ENCODE data around the gene NPLOC4.

NPLOC4 gene

DNA sequence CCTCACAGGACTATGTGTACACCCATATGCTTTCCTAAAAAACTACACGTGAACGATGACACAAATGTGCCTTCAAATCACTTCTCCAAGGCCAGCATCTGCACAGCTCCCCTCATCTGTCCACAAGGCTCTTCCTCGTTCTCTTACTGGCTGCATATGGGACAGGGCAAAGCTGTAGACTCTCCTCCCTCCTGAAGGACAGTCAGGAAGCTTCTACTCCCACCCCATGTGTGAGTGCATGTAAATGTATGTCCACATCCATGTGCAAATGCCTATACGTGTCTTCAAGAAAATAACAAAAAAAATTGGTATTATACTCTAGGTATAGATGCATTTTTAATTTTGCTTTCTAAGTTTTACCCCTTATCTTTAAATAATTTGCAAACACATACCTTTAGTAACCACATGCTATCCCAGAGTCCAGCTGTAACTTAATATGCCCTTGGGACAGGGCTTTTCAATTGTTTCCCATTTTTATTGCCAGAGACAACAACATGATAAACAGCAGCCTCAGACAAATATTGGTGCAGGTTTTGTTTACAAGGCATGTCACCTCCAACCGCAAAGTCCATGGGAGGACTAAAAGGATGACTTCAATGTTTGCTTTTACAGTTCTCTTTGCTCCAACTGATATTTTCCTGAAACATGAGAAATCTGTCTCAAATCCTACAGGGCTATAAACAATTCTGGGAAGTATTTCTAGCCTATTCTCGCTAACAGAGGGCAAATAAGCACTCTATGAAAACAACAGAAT lies 53.1 kb downstream of the NPLOC4 start:
- no peak for DNase-seq (ENCODE audit: low read depth in 2 of 2)

DNA sequence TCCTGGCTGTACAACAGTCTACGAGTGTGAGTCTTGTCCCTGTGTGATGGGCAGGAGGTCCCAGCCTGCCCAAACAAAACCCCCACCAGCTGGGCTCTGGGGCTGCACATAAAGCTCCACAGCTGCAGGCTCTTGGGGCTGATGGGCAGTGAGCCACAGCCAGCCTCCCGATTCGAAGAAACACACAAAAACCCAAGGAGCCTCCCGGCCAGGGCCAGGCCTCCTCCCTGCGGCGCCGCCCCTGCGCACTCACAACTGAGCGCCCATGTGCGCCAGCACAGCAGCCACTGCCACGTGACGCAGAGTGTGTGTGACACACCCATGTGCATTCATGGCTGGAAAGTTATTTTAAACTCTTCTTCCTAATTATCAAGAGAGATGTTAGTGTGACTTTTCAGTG lies 54.2 kb downstream of the NPLOC4 start:
- no peak for DNase-seq (ENCODE audit: low read depth in 2 of 2)

DNA sequence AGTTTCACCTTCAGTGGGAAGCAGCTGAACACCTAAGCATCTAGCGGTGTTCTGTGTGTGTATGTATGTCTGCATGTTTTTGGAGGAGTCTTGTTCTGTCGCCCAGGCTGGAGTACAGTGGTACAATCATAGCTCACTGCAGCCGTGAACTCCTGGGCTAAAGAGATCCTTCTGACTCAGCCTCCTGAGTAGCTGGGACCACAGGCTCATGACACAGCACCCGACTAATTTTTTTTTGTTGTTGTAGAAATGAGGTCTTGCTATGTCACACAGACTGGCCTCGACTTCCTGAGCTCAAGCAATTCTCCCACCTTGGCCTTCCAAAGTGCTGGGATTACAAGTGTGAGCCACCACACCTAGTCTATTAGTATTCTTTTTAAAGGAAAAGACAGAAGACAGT lies 54.6 kb downstream of the NPLOC4 start:
- no peak for DNase-seq (ENCODE audit: low read depth in 2 of 2)

DNA sequence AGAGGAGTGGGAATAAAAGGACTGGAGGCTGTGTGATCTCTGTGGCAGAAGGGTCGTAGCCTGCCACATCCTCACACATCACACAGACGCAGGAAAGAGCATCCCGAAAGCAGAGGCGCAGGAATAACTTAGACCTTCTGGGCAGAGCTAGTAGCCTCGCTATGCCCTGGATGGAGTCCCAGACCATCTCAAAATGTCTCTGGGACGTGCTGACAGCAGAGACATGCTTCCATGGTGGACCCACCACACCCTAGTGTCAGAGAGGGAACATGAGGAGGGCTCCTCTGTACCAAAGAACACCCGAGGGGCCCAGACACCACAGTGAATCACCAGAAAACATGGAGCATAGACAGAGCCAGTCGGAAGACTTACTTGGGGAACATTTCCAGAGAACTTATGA lies 55.2 kb downstream of the NPLOC4 start:
- DNase-seq (ENCODE audit: low read depth in 2 of 2), result no peak

DNA sequence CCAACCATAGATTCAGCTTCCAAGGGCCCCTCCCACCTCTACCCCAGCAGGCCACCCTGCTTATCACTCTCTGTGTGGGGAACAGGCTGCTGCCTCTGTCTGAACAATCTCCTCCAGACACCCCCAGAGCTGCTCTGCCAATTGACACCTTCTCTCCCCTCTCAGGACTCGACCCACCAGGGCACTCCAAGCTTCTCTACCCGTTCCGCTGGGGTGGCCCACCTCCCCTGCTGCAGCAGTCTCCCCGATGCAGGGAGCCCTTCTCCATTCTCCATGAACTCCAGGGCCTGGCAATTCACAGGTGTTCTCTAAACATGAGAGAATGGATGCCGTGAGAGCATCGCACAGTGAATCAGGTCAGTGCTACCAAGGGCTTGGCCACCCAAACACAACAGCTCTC lies 56.4 kb downstream of the NPLOC4 start:
- DNase-seq (ENCODE audit: low read depth in 2 of 2), result no peak

DNA sequence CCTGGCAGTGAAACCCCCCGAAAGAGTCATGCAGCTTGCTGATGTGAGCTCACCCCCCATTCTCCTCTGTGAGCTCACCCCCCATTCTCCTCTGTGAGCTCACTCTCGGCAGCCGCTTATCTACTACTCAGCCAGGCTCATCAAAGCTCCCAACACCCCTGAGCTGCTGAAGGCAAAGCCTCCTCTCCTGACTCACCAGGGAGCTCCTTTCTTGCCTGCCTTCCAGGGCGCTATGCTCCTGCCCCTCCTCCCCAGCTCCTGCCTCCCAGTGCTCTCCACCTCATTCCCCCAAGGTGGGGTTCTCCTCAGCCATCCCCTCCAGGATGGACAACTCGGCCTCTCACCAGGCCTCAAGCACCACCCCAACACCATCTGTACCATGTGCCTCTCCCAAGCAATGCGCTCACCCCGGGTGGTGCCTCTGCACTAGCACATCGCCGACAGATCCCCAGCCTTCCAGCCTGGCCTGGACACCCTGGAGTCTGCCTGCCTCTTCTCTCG lies 57.0 kb downstream of the NPLOC4 start:
- DNase-seq (ENCODE audit: low read depth in 2 of 2), result no peak

DNA sequence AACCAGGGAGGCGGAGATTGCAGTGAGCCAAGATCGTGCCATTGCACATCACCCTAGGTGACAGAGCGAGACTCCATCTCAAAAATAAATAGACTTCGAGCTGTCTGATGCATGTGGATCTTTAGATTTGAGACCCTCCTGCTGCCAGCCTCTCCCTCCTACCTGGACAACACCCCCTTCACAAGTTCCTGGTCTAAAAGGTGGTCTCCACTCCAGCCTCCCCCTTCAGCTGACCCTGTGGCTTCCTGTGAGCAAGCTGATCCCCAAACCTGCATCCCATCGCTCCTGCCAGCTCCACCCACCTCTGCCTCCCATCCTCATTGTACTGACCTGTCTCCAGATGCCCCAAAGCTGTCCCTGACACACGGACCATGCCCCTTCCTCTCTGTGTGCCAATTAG lies 57.6 kb downstream of the NPLOC4 start:
- DNase-seq (ENCODE audit: low read depth in 2 of 2), result no peak

DNA sequence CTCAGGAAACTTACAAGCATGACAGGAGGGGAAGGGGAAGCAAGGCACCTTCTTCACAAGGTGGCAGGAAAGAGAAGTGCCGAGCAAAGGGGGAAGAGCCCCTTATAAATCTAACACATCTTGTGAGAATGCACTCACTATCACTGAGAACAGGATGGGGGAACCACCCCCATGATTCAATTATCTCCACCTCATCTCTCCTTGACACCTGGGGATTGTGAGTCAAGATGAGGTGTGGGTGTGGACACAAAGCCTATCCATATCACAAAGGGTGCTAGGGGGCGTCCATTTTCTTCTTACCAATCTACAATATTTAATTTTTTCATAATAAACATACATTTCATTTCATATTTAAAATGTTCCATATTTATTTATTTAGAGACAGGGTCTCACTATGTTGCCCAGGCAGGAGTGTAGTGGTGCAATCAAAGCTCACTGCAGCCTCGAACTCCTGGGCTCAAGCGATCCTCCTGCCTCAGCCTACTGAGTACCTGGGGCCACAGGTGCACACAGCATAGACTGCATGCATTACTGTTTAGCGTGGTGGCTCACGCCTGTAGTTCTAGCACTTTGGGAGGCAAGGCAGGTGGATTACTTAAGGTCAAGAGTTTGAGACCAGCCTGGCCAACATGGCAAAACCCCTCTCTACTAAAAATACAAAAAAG lies 58.2 kb downstream of the NPLOC4 start:
- no peak for DNase-seq (ENCODE audit: low read depth in 2 of 2)

DNA sequence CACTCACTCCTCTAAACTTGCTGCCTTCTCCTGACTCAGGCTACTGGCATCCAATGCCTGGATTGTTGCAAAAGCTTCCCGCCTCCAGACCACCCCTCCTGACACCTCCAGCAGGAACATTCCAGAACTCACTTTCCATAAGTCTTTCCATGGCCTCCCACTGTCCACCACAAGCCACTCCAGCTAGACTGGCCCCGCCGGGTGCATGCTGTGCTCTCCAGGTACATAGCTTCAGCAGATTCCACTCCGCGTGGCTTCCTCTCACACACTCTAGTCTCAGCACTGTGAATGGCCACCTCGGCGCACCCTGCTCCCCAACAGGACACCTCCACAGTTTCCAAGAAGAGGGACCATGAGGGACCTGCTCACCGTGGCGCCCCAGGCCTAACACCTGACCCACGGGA lies 58.9 kb downstream of the NPLOC4 start:
- no peak for DNase-seq (ENCODE audit: low read depth in 2 of 2)

DNA sequence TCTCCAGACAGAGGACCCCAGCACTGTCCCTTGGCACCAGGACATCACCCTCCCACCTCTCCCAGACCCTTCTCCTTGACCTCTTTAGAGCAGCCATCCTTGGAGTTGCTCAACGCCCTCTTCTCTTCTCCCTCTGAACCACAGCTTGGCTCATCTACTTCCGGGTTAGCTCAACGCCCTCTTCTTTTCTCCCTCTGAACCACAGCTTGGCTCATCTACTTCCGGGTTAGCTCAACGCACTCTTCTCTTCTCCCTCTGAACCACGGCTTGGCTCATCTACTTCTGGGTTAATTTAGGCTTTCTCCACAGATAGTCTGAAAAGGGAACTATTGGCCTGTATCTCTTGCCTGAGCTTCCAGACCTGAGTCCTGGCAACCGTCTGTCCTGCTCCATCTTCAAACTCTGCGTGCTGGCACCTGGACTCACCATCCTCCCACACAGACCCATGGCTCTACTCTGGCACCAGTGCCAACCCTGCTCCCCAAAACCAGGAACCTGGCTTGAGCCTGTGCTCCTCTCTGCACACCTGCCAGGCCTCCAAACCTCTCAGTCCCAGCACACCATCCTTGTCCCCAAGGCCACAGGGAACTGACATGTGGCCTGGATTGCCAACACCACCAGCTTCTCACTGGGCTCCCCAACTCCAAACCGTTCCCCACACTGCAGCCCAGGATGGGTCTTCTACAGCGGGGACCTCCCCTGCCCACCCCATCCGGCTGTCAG lies 59.5 kb downstream of the NPLOC4 start:
- no peak for DNase-seq (ENCODE audit: low read depth in 2 of 2)

DNA sequence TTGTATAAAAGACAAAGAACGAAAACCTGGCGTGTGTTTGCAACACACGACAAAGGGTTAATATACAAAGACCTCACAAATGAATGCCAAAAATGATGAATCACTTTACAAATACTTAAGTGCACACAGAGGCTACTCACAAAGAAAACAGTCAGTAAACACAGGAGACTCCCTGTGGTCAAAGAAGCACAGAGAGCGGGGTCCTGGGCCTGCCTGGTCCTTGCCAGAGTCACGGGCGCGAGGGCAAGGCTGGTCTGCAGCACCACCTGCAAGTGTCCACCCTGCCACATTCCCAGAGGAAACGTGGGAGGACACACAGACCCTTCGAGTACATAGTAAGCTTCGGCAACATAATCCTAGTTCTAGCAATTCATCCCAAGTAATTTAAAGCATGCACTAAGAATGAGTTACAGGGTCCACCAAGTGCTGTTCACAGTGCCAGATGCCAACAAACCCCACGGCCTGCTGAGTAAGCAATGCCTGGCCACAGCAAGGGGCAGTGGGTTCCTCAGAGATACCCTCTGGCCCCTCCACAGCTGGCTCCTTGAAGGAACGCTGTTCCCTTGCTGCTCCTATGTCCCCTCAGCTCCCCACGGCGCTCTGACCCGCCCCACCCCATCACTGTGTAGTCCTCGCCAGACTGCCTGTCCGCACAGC lies 60.2 kb downstream of the NPLOC4 start:
- no peak for DNase-seq (ENCODE audit: low read depth in 2 of 2)

DNA sequence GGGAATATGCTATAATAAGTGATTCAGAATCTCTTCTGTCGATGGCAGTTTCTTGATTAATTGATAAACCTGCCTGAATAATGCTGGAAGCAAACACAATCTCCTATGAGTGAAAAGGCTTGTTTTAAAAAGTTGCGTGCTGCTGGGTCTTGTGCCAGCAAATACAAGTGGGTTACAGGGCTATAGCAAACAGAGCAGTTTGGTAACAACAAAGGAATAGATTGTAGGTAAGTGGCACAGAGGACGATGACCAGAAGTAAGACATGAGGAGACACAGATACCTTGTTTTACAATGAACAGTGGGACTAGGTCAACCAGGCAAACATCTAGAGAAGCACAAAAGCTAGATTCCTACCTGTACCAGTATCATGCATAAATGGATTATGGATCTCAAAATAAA lies 61.1 kb downstream of the NPLOC4 start:
- DNase-seq (ENCODE audit: low read depth in 2 of 2), result no peak

DNA sequence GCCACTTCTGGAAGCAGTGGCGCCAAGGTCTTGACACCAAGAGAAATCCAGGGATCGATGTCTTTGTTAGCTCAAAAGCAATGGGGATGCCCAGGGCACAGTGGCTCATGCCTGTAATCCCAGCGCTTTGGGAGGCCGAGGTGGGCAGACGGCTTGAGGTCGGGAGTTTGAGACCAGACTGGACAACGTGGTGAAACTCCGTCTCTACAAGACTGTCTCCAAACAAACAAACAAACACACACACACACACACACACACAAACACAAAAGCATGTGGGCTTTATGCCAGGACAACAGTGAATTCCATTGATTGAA lies 62.3 kb downstream of the NPLOC4 start:
- DNase-seq (ENCODE audit: low read depth in 2 of 2), result no peak

DNA sequence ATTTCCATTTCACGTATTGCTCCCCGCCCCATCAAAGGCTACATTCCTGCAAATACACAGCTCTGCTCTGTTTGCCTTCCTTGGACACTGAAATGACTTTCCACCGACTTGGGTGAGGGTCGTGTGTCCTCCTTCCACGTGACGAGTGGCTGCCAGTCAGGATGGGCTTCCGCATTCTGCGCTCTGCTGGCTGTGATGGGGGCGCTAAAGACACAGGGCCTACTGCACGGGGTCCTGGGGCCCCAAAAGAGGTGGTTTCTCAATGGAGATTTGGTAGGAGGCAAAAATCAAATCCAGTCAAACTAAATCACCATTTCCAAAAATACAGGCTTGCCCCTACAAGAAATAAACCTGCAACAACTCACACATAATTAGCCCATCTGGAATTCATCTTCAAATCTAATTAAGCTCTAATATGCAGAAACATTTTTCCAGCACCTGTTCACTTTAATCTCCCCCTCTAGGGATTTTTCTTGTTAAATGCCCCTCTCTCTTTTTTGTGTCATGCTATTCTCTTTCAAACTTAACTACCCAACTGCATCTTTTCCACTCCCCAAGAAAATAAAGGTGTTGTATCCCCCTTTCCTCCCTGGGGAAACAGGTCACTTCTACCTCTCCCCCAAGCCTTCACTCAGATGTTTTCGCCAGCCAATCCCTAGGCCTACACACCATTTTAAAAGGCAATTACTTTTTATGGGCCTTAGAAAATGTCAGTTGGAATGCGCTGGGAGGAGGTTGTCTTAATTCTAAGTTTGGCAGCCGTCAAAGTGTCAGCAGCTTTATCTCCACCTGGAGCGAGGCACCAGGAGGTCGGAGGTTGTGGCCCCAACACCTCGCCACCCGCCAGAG lies 62.9 kb downstream of the NPLOC4 start:
- DNase-seq (ENCODE audit: low read depth in 2 of 2), result no peak

DNA sequence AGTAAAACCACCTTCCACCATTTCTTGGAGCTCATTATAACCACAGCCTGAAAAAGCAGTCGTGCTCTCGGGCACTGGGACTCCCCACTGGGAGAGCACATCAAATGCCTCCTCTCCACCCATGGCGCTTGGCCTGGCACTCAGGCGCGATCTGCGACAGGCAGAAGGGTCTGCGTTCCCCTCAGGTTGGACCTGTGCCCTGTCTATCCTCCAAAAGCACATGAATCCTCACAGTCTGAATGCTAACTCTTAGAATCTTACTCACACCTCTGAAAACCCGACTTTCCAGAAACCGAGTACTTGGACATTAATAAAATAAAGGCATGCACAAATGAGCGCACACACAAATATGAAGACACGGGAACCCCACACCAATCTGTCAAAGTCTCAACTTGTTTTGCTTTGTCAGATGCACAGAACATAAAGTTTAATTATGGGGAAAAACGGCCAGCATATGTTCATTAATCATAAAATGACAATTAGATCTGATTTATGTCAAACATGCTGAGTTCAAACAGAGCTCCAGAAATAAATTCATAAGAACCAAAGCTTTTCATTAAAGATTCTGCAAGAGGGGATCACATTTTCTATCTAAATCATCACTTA lies 64.2 kb downstream of the NPLOC4 start:
- no peak for DNase-seq (ENCODE audit: low read depth in 2 of 2)

DNA sequence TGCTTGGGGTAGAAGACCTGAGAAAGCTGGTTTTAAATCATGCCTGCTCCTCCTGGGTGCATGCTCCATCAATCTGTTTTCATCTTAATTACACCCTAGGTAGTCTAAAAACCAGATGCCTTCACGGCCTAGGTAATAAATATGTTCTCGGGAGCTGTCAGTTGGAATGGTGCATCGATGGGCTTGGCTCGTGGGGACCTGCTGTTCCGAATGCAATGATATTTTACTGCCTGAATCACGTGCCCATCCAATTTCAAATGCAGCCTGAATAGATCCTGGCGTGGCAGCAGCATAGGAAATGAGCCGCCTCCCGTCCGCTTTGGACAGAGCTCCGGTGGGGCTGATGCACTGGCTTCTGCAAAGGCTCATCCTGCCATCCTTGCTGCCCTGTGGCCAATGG lies 65.9 kb downstream of the NPLOC4 start:
- no peak for DNase-seq (ENCODE audit: low read depth in 2 of 2)

DNA sequence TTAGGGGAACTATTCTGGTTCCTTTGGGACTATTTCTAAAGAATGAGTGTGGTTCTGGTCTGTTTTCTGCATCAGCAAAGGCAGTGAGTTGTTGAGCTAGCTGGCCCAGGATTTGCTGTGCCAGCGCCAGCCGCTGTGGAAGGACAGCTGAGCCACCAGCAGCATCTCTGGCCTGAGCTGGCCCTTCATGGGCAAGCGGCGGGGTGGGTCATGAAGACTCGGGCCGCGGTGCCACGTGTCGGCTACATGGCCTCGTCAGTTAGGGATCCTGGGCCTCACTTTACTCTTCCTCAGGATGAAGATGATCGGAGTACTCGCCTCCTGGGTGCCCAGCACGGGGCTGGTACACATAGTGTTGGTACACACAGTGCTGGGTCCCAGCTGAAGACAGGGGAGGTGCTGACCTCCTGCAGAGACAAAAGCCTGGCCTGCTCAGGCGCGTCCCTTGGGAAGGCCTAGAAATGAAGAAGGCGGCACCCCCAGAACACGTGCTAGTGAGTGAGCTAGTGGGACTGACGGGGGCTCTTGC lies 66.9 kb downstream of the NPLOC4 start:
- no peak for DNase-seq (ENCODE audit: low read depth in 2 of 2)

DNA sequence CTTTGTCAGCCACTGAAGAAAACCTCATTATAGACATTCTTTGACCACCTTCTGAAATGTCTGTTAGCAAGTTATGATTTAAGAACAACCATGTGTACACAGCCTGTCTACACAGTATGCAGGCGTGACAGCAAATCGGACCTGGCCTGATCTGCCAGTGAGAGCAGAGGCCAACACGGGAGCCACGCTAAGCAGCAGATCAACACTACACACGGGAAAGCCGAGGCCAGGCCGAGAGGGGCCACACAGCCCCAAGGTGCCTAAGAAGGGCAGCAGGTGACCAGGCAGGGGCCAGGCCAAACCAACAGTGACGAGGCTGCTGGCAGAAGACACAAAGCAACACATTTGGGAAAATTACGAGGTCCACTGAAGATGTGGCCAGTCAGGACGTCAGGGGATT lies 68.5 kb downstream of the NPLOC4 start:
- no peak for DNase-seq (ENCODE audit: low read depth in 2 of 2)

DNA sequence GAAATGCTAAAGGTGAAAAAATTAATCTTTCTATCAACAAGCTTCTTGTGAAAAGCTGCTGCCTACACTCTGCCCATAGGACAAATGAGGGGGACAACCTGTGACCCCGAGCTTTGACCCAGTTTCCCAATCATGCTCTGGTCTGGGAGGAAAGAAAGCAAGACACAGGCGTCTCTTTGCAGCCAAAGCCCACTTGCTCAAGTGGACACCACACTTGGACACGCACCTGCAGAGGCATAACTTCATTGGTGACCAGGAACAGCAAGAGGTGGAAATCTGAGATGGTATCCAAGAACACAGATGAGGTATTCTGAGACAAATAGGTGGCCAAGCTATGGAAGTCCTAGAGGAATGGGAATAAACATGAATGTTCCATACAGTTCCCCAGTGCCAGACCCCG lies 69.7 kb downstream of the NPLOC4 start:
- no peak for DNase-seq (ENCODE audit: low read depth in 2 of 2)

DNA sequence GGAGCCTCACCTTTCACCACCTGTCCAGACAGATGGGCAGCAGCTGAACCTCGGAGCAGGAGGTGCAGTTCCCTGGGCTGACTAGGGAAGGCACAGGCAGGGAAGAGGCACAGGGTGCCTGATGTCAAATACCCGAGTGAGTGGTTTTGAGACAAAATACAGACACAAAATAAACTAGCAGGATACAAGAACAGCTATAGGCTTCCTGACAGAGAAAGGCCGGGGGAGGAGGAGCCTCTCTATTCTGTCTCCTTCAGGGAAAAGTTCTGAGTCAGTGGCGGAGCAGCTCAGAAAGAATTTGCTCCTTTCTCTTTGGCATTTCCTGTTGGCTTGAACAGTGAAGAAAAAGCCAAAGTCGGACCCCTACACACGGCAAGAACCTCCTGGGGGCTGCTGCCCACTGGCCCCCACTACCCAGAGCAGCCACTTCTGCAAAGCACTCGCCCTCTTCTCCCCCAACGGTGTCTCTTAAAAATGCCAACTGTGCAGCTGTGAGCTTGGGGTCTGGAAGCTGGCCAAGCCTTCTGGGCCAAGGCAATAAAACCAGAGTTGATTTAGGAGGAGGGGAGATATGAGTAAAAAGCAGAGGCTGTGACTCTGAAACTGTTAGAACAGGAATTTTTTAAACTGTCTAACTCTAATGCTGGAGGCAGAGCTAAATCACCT lies 70.3 kb downstream of the NPLOC4 start:
- DNase-seq (ENCODE audit: low read depth in 2 of 2), result no peak

Data from stimulated activated CD4-positive, alpha-beta T cell treated with anti-CD3 and anti-CD28 coated beads, Interleukin-4, amount 100 ng/mL, for 48 hours (primary cell).